GM03348 (cell line): ENCODE data around the gene VASH1.
"Not testable (repeated sequence)": the region's sequence is repeated elsewhere in the genome, so short reads cannot be mapped to it uniquely, and the experiment has no call there.

Experiments used
- DNase-seq: peaks from one replicate; pipeline ENCODE4 v3.0.0; 2012; ENCODE audit warnings: low spot score

Gene VASH1

DNA sequence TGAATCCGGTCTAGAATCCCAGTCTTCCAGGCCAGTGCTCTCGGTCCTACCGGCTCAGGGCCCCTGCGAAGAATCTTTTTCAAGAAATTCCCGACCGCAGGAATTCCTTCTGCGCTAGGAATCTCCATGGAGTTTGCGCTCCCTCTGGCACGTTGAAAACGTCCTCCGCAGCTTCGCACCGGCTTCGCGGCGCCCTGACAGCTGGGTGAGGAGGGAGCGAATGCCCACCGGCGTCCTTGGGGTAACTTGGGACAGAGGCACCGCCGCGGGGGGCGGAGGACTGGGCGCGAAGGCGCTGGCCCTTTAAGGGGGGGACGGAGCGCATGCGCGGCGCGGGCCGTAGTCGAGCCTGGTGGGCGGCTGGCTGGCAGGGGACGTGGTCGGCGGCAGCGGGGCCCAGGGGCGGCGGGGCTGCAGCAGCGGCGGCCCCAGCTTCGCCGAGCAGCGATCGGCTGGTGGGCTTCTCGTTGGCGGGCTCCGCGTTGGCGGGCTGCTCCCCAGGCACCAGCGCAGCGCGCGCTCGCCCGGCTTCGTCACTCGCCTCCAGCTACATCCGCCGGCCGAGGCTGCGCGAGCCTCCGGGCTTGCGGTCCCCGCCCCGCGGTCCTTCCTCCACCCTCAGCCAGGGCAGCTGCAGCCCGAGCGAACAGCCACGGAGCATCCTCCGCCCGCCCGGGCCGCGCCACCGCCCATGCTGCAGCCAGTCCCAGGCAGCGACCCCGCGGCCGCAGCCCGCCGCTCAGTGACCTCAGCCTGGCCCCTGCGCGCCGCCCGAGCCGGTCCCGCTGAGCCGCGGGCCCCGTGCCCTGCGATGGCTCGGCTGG, at the start of gene VASH1:
Gene VASH1 (plus strand): TSS at position 333 of the 824 bp plus-strand sequence. CDS start 1,354 bp downstream, outside the sequence.
- peak; percentile 96 for DNase-seq

DNA sequence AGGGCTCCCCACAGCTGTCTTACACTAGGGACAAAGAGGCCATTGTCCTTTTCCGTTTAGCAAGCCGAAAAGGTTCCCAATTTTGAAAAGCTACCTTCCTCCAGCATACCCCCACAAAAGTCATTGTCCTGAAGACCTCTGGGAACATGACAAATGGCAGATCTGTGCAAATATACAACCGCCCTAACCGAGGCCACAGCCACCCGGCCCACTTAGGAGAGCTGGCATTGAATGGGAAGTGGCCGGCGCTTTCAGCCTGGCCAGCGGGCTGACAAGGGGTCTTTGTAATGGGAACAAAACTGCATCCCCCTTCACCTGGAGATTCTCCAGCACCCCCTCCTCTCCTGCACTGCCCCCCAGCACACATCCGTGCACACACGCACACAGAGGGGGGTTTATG, 48.1 kb upstream of the VASH1 start:
- no peak for DNase-seq

DNA sequence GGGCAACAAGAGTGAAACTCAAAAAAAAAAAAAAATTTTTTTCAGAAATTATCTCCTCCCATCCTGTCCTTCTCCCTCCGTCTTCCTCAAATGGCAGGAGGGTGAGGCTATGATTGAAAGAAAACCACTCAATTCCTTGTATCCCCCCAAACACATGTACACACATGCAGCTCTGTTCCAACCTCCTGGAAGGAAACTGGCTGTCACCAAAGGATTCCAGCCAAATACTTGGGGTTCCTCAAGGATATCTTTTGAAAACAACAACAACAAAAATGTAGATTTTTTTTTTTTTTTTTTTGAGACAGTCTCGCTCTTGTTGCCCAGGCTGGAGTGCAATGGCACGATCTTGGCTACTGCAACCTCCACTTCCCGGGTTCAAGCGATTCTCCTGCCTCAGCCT, 46.8 kb upstream of the VASH1 start:
- no peak for DNase-seq

DNA sequence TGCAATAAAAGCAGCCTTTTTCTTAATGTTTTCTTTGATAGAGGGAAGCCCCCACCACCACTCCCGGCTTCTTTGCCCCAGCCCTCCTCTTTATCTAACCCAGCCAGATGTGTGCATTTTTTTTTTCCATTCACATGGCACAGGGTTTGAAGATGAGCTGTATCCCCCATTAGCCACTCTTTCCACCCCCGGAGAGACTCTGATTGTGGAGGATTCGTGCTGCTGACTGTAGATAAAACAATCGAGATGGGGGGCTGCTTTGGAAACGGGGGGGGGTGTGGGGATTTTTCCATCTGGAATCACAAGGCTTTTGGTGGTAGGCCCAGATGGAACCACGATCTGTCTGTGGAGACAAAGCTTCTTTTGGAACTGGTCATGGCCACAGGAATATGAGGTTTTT, 46.2 kb upstream of the VASH1 start:
- DNase-seq, result no peak

DNA sequence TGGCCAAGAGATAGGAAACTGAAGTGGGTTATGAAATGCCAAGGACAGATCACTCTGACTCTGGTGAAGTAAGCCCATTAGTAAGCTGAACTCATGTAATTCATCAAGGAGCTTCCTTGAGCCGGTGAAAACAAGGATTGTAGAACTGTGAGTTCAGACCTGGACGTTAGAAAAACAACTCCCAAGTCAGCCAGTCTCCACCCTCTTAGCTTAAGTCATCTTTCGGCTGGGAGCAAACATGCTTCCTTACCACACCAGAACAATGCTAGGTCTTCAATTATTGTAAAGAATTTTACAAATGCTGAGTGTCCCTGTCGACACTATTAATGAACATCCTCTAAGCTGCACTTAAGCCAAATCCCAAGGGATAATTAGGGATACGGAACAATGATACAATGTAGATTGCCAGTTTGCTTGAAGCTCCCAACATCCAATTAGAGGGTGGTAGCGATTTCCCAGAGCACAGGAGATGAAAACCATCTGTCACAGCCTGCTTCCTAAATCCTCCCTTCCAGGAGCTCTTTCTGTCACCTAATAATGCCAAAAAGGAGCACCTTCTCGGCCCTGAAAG, 45.7 kb upstream of the VASH1 start:
- DNase-seq, result no peak

DNA sequence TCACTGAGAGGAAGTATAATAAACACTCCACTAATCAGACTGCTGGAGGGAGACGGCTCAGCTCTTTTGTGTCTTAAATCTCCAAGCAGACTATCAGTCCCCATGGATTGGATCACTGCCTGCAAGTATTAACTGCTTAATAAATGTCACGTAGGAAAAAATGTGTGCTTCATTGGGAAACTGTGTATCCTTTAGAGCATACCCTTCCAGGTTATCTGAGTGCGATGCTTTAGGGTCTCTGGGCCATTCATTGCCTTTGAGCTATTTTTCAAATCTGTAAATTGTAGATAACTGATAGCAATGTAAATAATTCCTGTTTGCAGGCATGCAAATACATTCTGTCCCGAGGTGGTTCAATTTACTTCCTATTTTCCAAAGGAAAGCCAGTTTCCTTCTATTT, 45.0 kb upstream of the VASH1 start:
- no peak for DNase-seq

DNA sequence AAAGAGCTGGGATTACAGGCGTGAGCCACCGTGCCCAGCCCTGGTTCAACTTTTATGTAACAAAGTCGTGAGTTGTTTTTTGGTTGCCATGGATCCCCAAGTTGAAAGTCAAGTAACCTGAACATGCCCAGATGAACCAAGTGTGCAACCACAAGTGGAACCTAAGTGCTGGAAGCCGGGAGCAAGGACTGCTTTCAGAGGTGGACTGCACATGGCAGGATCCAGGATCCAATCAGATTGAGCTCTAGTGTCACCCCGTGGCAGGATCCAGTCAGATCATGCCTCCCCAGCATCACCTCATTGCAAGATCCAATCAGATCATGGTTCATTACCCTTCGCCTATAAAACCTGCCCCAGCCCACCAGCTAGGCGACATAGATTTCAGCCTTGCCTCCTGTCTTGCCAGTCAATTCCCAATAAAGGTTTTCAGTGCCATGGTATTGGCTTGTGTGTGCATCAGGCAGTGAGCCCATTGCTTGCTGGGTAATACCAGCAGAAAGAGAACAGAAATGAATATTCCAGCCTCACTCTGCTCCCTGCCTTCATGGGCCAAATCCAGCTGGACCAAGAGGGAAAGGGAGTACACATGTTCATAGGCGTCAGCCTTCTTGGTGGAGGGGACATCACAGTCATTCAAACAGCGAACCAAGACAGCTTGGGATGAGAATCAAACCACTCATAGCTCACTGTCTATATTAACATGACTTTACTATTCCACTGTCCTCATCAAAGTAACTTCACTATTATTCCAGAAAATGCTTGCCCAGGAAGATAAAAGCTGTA, 43.6 kb upstream of the VASH1 start:
- DNase-seq, result no peak

DNA sequence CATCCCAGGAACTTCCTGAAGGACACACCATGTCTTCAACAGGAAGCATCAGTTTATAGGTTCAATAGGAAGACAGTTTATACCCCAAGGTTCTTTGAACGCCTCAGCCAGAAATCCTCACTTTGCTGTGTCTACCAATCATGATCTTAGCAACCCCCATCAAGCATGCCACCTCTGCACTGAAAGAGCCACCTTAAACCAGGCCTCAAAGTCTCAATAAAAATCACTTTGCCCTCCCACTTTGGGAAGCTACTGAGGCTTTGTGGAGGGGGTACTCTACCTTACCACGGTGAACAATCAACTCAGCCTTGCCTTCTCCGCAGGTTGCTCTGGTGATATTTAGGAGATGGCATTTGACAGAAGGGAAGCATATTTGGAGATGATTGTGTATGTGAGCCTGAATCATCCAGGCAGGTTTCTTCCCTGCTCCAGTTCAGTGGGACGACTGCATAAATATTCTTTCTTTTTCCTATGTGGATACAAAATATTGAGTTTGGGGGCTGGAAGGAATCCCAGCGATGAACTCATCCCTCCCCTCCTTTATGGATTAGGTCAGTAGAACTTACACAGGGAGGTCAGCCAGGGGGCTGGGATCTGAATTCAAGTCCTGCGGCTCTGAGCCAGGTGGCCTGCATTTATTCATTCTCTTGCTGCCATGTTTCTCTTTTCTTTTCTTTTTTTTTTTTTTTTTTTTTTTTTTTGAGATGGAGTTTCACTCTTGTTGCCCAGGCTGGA, 42.8 kb upstream of the VASH1 start:
- no peak for DNase-seq

DNA sequence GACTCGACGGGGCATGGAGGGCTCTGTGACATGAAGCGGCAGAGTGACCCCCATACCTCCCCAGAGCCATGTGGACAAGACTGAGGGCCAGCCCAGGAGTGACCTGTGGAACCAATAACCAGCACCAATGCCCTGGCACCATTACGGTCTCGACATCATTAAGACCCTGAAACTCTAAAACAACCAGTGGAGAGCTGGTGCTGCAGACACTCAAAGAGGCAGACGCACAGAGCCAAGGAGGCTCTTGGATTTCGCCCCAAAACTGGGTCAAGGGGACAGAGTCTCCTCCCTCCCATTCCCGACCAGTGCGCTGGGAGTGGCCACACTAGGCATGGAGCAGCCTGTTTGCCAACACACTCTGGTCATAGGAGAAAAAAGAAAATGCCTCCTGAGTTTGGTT, 41.6 kb upstream of the VASH1 start:
- DNase-seq, result no peak

DNA sequence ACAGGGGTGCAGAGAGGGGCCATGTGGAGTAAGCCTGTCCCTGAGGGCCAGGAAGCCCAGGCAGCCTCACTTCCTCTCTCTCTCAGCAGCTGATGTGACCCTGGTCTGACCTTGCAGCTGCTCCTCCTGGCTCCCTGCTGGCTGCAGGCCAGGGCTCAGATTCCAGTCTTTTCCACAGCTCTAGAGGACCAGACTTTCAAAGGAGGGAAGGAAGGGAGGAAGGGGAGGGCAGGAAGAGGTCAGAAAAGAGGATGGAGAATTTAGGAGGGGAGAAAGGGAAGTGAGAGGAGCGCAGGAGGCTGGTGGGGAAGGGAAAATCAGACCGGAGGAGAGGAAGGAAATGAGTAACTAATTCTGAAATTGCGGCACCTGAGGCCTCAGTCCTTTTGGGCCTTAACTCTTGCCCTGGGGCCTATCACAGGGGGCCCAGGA, 40.9 kb upstream of the VASH1 start:
- peak; percentile 29 for DNase-seq

DNA sequence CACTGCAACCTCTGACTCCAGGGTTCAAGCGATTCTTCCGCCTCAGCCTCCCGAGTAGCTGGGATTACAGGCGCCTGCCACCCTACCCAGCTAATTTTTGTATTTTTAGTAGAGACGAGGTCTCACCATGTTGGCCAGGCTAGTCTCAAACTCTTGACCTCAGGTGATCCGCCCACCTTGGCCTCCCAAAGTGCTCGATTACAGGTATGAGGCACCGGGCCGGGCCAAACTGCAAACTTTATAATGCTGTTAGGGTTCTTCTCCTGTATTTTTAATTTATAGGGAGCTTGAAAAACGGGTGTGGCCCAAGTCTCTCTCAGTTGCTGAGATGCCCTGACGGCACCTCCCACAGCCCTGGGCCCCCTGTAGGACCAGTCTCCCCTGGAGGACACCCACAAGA, 39.8 kb upstream of the VASH1 start:
- DNase-seq, result not testable (repeated sequence)

DNA sequence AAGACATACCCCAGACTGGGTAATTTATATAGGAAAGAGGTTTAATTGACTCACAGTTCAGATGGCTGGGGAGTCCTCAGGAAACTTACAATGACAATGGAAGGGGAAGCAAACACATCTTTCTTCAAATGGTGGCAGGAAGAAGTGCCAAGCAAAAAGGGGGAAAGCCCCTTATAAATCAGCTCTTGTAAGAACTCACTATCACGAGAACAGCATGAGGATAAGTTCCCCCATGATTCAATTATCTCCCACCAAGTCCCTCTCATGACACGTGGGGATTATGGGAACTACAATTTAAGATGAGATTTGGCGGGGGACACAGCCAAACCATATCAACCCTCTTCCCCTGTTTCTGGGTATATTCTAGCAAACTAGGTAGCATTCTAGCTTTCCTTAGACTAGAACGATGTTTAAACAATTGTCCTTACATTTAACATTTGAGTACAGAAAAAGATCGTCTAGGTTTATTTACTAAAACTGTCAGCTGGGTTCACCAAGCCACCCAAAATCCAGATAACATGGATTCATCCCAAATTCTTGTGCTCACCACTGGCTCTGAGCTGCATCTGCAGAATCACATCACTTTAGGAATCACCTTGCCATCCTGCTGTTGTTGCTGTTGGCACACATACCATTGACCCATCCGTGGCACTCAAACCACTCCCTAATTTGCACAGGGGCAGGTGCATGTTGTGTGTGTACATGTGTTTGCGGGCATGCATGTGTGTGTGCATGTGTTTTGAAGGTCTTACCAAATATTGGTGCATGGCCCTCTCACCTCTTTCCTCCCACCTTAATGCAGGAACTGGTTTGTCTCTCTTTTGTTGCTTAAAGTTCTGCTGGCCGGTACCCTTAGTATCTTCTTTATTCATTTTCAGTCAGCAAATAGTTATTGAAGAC, 36.4 kb upstream of the VASH1 start:
- DNase-seq, result no peak

DNA sequence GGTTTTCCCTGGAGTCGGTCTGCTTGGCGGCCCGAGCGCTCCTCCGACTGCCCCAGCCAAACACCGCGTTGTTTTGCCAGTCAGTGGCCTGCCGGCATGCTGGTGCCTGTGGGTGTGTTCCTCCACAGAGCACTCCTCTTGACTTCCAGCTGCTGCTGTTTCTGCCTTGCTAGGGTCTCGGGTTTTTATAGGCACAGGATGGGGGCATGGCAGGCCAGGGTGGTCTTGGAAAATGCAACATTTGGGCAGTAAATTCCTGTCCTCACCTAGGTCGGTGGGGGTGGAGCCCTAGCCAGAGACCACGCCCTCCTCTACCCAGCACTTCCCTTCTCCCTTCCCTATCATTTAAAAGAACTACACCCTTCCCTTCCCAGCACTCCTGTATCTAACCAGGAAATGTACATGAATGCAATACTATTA, 34.7 kb upstream of the VASH1 start:
- DNase-seq, result no peak

DNA sequence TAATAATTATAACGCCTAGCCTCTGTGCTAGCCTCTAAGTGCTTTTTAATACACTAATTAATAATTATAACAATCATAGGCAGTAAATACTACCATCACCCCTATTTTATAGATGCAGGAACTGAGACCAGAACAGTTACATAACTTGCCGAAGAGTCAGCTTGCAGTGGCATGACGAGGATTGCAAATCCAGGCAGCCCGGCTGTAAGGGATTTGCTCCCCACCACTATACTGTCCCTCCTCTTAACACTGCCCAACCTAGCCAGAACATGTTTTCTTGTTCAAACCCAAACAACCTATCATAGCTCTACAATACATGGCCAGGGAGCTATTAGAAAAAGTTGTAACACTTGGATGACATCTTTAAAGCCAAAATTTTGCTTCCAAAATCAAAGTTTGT, 33.9 kb upstream of the VASH1 start:
- no peak for DNase-seq

DNA sequence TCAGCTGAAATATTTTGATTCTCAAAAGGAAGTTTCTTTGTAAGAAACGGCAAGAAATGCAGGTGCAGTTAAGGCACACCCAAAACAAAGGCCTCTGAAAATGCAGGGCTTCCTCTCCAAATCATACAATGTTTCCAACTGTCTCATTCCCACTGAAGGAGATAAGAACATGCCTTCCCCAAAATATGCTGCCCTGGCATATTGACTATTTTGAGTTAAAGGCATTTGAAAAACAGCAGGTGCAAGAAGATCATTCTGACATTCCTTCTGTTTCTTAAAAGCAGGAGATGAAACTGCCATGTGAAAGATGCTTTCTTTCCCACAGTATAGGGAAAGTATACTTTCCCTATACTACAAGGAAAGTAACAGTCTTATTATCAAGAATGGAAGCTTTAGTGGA, 33.4 kb upstream of the VASH1 start:
- no peak for DNase-seq

DNA sequence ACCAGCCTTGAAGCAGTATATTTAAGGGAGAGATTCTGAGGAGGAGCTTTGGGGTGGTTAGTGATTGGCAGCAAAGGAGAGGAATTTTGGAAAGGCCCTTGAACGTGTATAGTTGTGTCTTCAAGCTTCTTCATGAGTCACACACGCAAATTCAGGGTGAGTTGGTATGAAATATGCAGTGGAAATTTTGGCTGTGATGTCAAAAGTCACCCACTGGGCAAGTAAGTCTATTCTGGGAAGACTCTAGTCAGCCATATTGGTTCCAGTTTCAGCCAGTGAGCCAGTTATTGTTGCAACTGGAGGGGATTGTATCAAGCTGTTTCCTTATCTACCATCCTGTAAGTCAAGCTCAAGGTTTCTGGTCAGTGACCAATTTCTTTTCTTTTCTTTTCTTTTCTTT, 32.0 kb upstream of the VASH1 start:
- no peak for DNase-seq

DNA sequence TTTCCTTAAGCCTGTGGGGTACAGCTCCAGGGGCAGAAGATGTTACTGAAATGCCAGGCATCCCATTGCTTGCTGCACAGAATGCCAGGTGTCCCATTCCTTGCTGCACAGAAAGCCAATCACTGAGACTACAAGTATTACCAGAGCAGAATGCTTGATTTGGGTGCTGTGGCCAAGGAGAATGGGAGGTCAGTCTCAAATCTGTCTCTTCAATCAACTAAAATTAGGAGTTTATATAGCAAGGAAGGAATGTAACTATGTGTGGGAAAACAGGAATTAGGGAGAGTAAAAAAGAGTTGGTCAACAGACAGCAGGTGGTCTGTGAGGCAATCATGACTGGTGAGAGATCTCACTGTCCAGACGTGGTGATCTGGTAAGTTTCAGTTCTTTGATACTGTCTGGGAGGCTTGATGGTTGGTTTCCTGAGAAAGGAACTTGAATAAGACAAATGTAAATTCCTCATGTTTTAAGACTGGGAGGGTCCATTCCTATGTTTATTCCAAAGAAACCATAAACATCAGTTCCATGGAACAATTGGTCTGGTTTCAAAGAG, 31.2 kb upstream of the VASH1 start:
- no peak for DNase-seq

DNA sequence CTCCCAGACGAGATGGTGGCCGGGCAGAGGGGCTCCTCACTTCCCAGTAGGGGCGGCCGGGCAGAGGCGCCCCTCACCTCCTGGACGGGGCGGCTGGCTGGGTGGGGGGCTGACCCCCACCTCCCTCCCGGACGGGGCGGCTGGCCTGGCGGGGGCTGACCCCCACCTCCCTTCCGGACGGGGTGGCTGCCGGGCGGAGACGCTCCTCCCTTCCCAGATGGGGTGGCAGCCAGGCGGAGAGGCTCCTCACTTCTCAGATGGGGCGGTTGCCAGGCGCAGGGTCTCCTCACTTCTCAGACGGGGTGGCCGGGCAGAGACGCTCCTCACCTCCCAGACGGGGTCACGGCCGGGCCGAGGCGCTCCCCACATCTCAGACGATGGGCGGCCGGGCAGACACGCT, 26.8 kb upstream of the VASH1 start:
- not testable (repeated sequence) for DNase-seq

DNA sequence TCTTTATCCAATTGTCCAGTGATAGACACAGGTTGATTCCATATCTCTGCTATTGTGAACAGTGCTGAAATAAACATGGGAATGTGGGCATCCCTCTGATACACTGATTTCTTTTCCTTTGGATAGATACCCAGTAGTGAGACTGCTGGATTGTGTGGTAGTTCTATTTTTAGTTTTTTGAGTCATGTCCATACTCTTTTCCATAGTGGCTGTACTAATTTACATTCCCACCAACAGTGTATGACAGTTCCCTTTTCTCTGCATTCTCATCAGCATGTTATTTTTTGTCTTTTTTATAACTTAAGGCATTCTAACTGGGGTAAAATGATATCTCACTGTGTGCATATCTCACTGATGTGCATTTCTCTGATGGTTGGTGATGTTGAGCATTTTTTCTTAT, 24.8 kb upstream of the VASH1 start:
- DNase-seq, result no peak

DNA sequence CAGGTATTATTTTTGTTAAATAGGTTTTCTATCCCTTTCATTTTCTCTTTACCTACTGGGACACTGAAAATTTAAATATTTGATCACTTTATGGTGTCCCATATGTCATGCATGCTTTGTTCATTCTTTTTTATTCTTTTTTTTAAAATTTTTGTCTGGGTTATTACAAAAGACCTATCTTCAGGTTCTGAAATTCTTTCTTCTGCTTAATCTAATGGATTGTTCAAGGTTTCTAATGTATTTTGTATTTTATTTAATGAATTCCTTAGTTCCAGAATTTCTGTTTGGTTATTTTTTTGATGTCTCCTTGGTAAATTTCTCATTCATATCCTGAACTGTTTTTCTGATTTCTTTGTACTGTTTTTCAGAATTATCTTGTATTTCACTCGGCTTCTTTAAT, 20.2 kb upstream of the VASH1 start:
- no peak for DNase-seq

DNA sequence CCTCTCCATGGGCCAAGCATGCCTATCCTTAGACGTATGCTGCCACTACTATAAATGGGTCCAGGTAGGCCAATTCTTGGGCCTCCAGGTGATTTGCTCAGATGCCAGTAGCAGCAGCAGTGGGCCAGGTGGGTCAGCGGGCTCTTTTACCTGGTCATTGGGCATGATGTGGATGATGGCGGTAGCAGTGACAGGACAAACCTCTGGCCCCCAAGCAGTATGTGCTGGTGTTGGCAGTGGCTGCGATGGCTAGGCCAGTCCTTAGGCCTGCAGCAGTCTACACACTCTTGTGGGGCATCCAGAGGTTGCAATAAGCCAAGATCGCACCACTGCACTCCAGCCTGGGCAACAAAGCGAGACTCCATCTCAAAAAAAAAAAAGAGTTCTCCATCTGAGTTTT, 19.1 kb upstream of the VASH1 start:
- DNase-seq, result no peak
